DMS153 treated with DMSO at 0.1 percent for 48 hours (cell line): Measurements from ENCODE around the gene CYFIP2.
A peak's percentile ranks its signal among the peaks of the same experiment; 100 is the strongest.
"Not testable (repeated sequence)": the region's sequence is repeated elsewhere in the genome, so short reads cannot be mapped to it uniquely, and the experiment has no call there.

Experiments
- DNase-seq: peaks from one replicate; lab custom pipeline; 2025; ENCODE audit not compliant: unreplicated experiment; lab: John Stamatoyannopoulos, UW

CYFIP2 gene

GRCh38 chr5:157265714-157266285, at the start of gene CYFIP2:
TSS of gene CYFIP2 (plus strand) at chr5:157266123. CDS start at chr5:157285362, 19,239 bp downstream.
- DNase-seq: peak; percentile 17

GRCh38 chr5:157216391-157217142, 49.4 kb upstream of the CYFIP2 start:
- no peak for DNase-seq

GRCh38 chr5:157217289-157218024, 48.5 kb upstream of the CYFIP2 start:
- no peak for DNase-seq

GRCh38 chr5:157219491-157220271, 46.2 kb upstream of the CYFIP2 start:
- no peak for DNase-seq

- DNase-seq: no peak
Observed at GRCh38 chr5:157221959-157222358, 44.0 kb upstream of the CYFIP2 start.

- no peak for DNase-seq
Observed at GRCh38 chr5:157222506-157223230, 43.3 kb upstream of the CYFIP2 start.

GRCh38 chr5:157225469-157226422, 40.2 kb upstream of the CYFIP2 start:
- DNase-seq: no peak

GRCh38 chr5:157230610-157231009, 35.3 kb upstream of the CYFIP2 start:
- no peak for DNase-seq

- DNase-seq: no peak
Observed at GRCh38 chr5:157232706-157233105, 33.2 kb upstream of the CYFIP2 start.

GRCh38 chr5:157233515-157233914, 32.4 kb upstream of the CYFIP2 start:
- DNase-seq: no peak

- no peak for DNase-seq
Observed at GRCh38 chr5:157236423-157236822, 29.5 kb upstream of the CYFIP2 start.

GRCh38 chr5:157241483-157241882, 24.4 kb upstream of the CYFIP2 start:
- no peak for DNase-seq

- not testable (repeated sequence) for DNase-seq
Observed at GRCh38 chr5:157244704-157245103, 21.2 kb upstream of the CYFIP2 start.

GRCh38 chr5:157245476-157245875, 20.4 kb upstream of the CYFIP2 start:
- no peak for DNase-seq

GRCh38 chr5:157245886-157246285, 20.0 kb upstream of the CYFIP2 start:
- DNase-seq: no peak

GRCh38 chr5:157247267-157247666, 18.7 kb upstream of the CYFIP2 start:
- no peak for DNase-seq

- DNase-seq: no peak
Observed at GRCh38 chr5:157248821-157249470, 17.0 kb upstream of the CYFIP2 start.

- no peak for DNase-seq
Observed at GRCh38 chr5:157252711-157253465, 13.0 kb upstream of the CYFIP2 start.
